Mesenchymal stem cell (in vitro differentiated cells and primary cell): ENCODE results near the gene UNC5B.

Source experiments
- DNase-seq: peaks from one replicate; pipeline ENCODE4 v3.0.0-alpha.2; 2013
- H2AFZ ChIP-seq: one replicate; pipeline ENCODE4 v1.6.1; 2013; ENCODE audit warnings: low read depth, mild to moderate bottlenecking, control low read depth, inconsistent platforms, low read length, moderate library complexity
- H2AK5ac ChIP-seq: 2 replicates; pipeline ENCODE4 v1.6.1; 2013; ENCODE audit warnings: low read length, moderate library complexity, mild to moderate bottlenecking, inconsistent platforms; ENCODE audit not compliant: severe bottlenecking
- H2BK120ac ChIP-seq: one replicate; pipeline ENCODE4 v1.6.1; 2013; ENCODE audit warnings: low read depth, mild to moderate bottlenecking, inconsistent platforms, low read length, moderate library complexity
- H2BK12ac ChIP-seq, 2 experiments: one replicate each; pipeline ENCODE4 v1.6.1; 2013; ENCODE audit warnings: inconsistent platforms in 2 of 2, low read length in 2 of 2, mild to moderate bottlenecking in 2 of 2, moderate library complexity in 2 of 2, control low read depth in 1 of 2
- H2BK15ac ChIP-seq: one replicate; pipeline ENCODE4 v1.6.1; 2013; ENCODE audit warnings: mild to moderate bottlenecking, low read depth, inconsistent platforms; ENCODE audit not compliant: poor library complexity, severe bottlenecking
- H2BK5ac ChIP-seq: 2 replicates; pipeline ENCODE4 v1.6.1; 2013; ENCODE audit warnings: low read depth, mild to moderate bottlenecking, low read length, control low read depth, inconsistent platforms; ENCODE audit not compliant: poor library complexity, severe bottlenecking
- H3K14ac ChIP-seq, 2 experiments: one replicate each; pipeline ENCODE4 v1.6.1; 2013; ENCODE audit warnings: inconsistent platforms in 2 of 2, low read length in 2 of 2, control low read depth in 1 of 2, mild to moderate bottlenecking in 1 of 2, moderate library complexity in 1 of 2
- H3K18ac ChIP-seq, 2 experiments: one replicate each; pipeline ENCODE4 v1.6.1; 2013; ENCODE audit warnings: inconsistent platforms in 2 of 2, low read length in 2 of 2, control low read depth in 1 of 2, low read depth in 1 of 2, mild to moderate bottlenecking in 1 of 2
- H3K23ac ChIP-seq, 2 experiments: one replicate each; pipeline ENCODE4 v1.6.1; 2013; ENCODE audit warnings: inconsistent platforms in 2 of 2, low read length in 2 of 2, mild to moderate bottlenecking in 2 of 2, moderate library complexity in 2 of 2, control low read depth in 1 of 2
- H3K27ac ChIP-seq: 2 replicates; pipeline ENCODE4 v1.5.1; 2013; ENCODE audit warnings: mild to moderate bottlenecking, moderate library complexity, low read length, control low read depth, inconsistent platforms; ENCODE audit not compliant: poor library complexity, severe bottlenecking
- H3K27me3 ChIP-seq, 2 experiments: 2 replicates each; pipeline versions ENCODE4 v1.6.1 to v1.7.0; 2013; ENCODE audit warnings: low read length in 2 of 2, mild to moderate bottlenecking in 2 of 2, moderate library complexity in 2 of 2, control low read depth in 1 of 2, inconsistent platforms in 1 of 2; ENCODE audit not compliant: control insufficient read depth in 1 of 2, insufficient read depth in 1 of 2
- H3K36me3 ChIP-seq, 2 experiments: 2 replicates each; pipeline versions ENCODE4 v1.6.1 to v1.7.0; 2013; ENCODE audit warnings: low read length in 2 of 2, control low read depth in 1 of 2, inconsistent platforms in 1 of 2, low read depth in 1 of 2, mild to moderate bottlenecking in 1 of 2; ENCODE audit not compliant: insufficient read depth in 2 of 2, control insufficient read depth in 1 of 2
- H3K4ac ChIP-seq, 2 experiments: one replicate each; pipeline ENCODE4 v1.6.1; 2013; ENCODE audit warnings: inconsistent platforms in 2 of 2, low read length in 2 of 2, mild to moderate bottlenecking in 2 of 2, moderate library complexity in 2 of 2, control low read depth in 1 of 2, low read depth in 1 of 2
- H3K4me1 ChIP-seq: 2 replicates; pipeline ENCODE4 v1.6.1; 2013; ENCODE audit warnings: low read depth, low read length, control low read depth; ENCODE audit not compliant: control insufficient read depth, insufficient read depth
- H3K4me2 ChIP-seq: 2 replicates; pipeline ENCODE4 v1.6.1; 2013; ENCODE audit warnings: low read length, mild to moderate bottlenecking, inconsistent platforms; ENCODE audit not compliant: poor library complexity, severe bottlenecking
- H3K4me3 ChIP-seq, 2 experiments: 2 replicates each; pipeline versions ENCODE4 v1.5.1 to v1.7.0; 2013; ENCODE audit warnings: low read length in 2 of 2, mild to moderate bottlenecking in 2 of 2, control low read depth in 1 of 2, low read depth in 1 of 2; ENCODE audit not compliant: insufficient read depth in 1 of 2
- H3K79me1 ChIP-seq: replicated peaks from 2 replicates; pipeline ENCODE4 v1.6.1; 2013; ENCODE audit warnings: mild to moderate bottlenecking, control low read depth, low read length, inconsistent platforms; ENCODE audit not compliant: poor library complexity, severe bottlenecking
- H3K9ac ChIP-seq: 2 replicates; pipeline ENCODE4 v1.7.0; 2013; ENCODE audit warnings: mild to moderate bottlenecking, low read length, moderate library complexity
- H3K9me3 ChIP-seq: 2 replicates; pipeline ENCODE4 v1.7.0; 2013; ENCODE audit warnings: mild to moderate bottlenecking, low read length; ENCODE audit not compliant: control insufficient read depth
- H4K8ac ChIP-seq: one replicate; pipeline ENCODE4 v1.6.1; 2013; ENCODE audit warnings: inconsistent platforms, mild to moderate bottlenecking, low read length, moderate library complexity
- H4K91ac ChIP-seq: one replicate; pipeline ENCODE4 v1.6.1; 2013; ENCODE audit warnings: mild to moderate bottlenecking, low read length, inconsistent platforms
- WGBS: methylation state at CpG from one replicate; pipeline ENCODE4 v1.1.7; 2013; ENCODE audit warnings: mixed read lengths; 5-methylcytosine and 5-hydroxymethylcytosine counted together

Gene UNC5B

GRCh38 chr10:71209731-71210541 is 2.4 kb upstream of the UNC5B start:
- no peak overlapping the region for H3K4me2 ChIP-seq
- H3K9ac ChIP-seq = no peak overlapping the region
- peaks cover 48 to 72% of the 10 kb centered on the region in 2 experiments for H3K27me3 ChIP-seq
- no peak overlapping the region for H3K14ac ChIP-seq
- H2AFZ ChIP-seq = no peak overlapping the region
- H3K9me3 ChIP-seq = no peaks in the 10 kb centered on the region
- H3K23ac ChIP-seq = peak overlapping the region in 1 of 2 experiments; percentile 74
- H4K91ac ChIP-seq = no peak overlapping the region
- no peak overlapping the region for H3K27ac ChIP-seq
- DNase-seq = no peak
- no peak overlapping the region for H2BK15ac ChIP-seq
- 38% methylated on average over 4 of the region's 5 CpGs for WGBS
- peak overlapping the region in 1 of 2 experiments; percentile 11 for H3K18ac ChIP-seq
- H2BK120ac ChIP-seq = no peak overlapping the region
- peaks cover 19% of the 10 kb centered on the region for H3K4me1 ChIP-seq
- H2BK5ac ChIP-seq = no peak overlapping the region
- H2AK5ac ChIP-seq = no peak overlapping the region
- H4K8ac ChIP-seq = no peak overlapping the region
- no peaks in the 10 kb centered on the region for H3K36me3 ChIP-seq
- H3K4me3 ChIP-seq = no peak overlapping the region
- H2BK12ac ChIP-seq = no peak overlapping the region
- no peaks in the 10 kb centered on the region for H3K79me1 ChIP-seq
- no peak overlapping the region for H3K4ac ChIP-seq

- Histone ChIP-seq H2AK5ac (no peak overlapping the region), H3K18ac (no peak overlapping the region), H2AFZ (no peak overlapping the region), H3K79me1 (no peaks in the 10 kb centered on the region), H2BK5ac (no peak overlapping the region), H3K4me1 (peaks cover 19% of the 10 kb centered on the region), H4K8ac (no peak overlapping the region), H3K4me3 (no peak overlapping the region), H2BK120ac (no peak overlapping the region), H3K4me2 (no peak overlapping the region), H3K36me3 (no peaks in the 10 kb centered on the region), H3K9ac (no peak overlapping the region), H2BK15ac (no peak overlapping the region), H4K91ac (no peak overlapping the region), H2BK12ac (no peak overlapping the region), H3K4ac (no peak overlapping the region), H3K27ac (no peak overlapping the region), H3K14ac (no peak overlapping the region), H3K23ac (no peak overlapping the region), H3K9me3 (no peaks in the 10 kb centered on the region), H3K27me3 (peaks cover 48 to 75% of the 10 kb centered on the region in 2 experiments)
- no peak for DNase-seq
- 72% methylated on average over 5 of the region's 5 CpGs for WGBS
These were observed 1.9 kb upstream of the UNC5B start for GRCh38 chr10:71210542-71210871.

- H3K4me3 ChIP-seq = no peak overlapping the region
- no peaks in the 10 kb centered on the region for H3K36me3 ChIP-seq
- no peak overlapping the region for H3K23ac ChIP-seq
- no peak overlapping the region for H2AFZ ChIP-seq
- no peak overlapping the region for H3K9ac ChIP-seq
- no peak overlapping the region for H3K14ac ChIP-seq
- H3K9me3 ChIP-seq = no peaks in the 10 kb centered on the region
- H3K27me3 ChIP-seq = peaks cover 46 to 76% of the 10 kb centered on the region in 2 experiments
- no peak overlapping the region for H2BK15ac ChIP-seq
- H3K4me1 ChIP-seq = peaks cover 19% of the 10 kb centered on the region
- no peak for DNase-seq
- no peak overlapping the region for H3K18ac ChIP-seq
- peak overlapping the region in 1 of 2 experiments; percentile 10 for H2BK12ac ChIP-seq
- no peak overlapping the region for H2BK5ac ChIP-seq
- no peak overlapping the region for H2AK5ac ChIP-seq
- no peak overlapping the region for H4K91ac ChIP-seq
- WGBS = 80% methylated on average over 4 of the region's 4 CpGs
- no peak overlapping the region for H3K4ac ChIP-seq
- no peak overlapping the region for H3K27ac ChIP-seq
- no peak overlapping the region for H2BK120ac ChIP-seq
- H3K4me2 ChIP-seq = no peak overlapping the region
- no peak overlapping the region for H4K8ac ChIP-seq
- no peaks in the 10 kb centered on the region for H3K79me1 ChIP-seq
These were observed 1.3 kb upstream of the UNC5B start for GRCh38 chr10:71211053-71211452.

- peaks cover 21% of the 10 kb centered on the region for H3K4me1 ChIP-seq
- WGBS = 6% methylated on average over 7 of the region's 7 CpGs
- peak overlapping the region; percentile 68 for H2AFZ ChIP-seq
These were observed 524 bp upstream of the UNC5B start for GRCh38 chr10:71211775-71212317.

More at GRCh38 chr10:71211775-71212317, 524 bp upstream of the UNC5B start:
- peak overlapping the region in 1 of 2 experiments; percentile 87 for H3K4me3 ChIP-seq
- H4K91ac ChIP-seq = no peak overlapping the region
- no peaks in the 10 kb centered on the region for H3K9me3 ChIP-seq
- no peak overlapping the region for H2AK5ac ChIP-seq
- no peaks in the 10 kb centered on the region for H3K36me3 ChIP-seq
- H3K14ac ChIP-seq = no peak overlapping the region
- no peaks in the 10 kb centered on the region for H3K79me1 ChIP-seq
- no peak overlapping the region for H3K23ac ChIP-seq
- no peak overlapping the region for H2BK5ac ChIP-seq
- DNase-seq = no peak
- peak overlapping the region in 1 of 2 experiments; percentile 38 for H2BK12ac ChIP-seq
- peak overlapping the region; percentile 80 for H3K9ac ChIP-seq
- H3K18ac ChIP-seq = peak overlapping the region; percentile 52 to 61
- peaks cover 39 to 76% of the 10 kb centered on the region in 2 experiments for H3K27me3 ChIP-seq
- no peak overlapping the region for H3K27ac ChIP-seq
- no peak overlapping the region for H2BK15ac ChIP-seq
- peak overlapping the region; percentile 54 for H2BK120ac ChIP-seq
- H3K4me2 ChIP-seq = peak overlapping the region; percentile 93
- H4K8ac ChIP-seq = peak overlapping the region; percentile 68
- peak overlapping the region in 1 of 2 experiments; percentile 44 for H3K4ac ChIP-seq
